Kidney glomerular epithelial cell (primary cell): Measurements from ENCODE around the gene RAPGEF5.
A peak's percentile ranks its signal among the peaks of the same experiment; 100 is the strongest.

Experiments
- DNase-seq: peaks from one replicate; lab custom pipeline; 2025; lab: John Stamatoyannopoulos, UW

Gene RAPGEF5

DNA sequence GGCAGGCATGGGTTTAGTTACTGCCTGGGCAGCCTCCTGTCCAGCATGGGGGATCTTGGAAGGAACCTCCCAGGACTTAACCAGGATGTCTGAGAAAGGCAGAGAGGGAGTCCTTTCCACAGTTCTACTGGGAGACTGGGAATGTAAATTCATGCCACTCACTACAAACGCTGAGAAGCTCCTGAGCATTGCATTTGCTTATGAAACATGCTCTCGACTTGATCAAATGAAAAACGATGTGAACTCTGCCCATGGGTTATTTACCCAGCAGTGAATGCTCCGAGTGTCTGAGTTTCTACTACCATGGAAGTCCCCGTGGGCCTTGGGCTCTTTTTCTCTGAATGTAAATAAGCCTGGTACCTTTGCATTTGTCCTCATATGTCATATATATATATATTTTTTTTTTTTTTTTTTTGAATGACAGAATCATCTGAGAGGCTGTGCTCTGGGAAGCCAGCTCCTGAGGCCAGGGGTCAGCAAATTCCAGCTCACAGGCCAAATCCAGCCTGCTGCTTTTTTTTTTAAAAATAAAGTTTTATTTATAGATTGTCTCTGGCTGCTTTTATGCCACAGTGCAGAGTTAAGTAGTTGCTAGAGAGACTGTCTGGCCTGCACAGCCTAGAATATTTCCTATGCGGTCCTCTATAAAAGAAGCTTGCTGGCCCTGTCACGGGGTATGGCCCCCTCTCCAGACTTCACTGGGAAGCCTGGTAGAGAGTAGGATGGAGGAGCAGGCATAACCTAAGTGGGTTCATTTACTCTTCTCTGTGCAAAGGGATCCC is 21.4 kb upstream of the RAPGEF5 start:
- DNase-seq, result no peak

- DNase-seq, result no peak
Measured at GRCh38 chr7:22377703-22378102, 20.7 kb upstream of the RAPGEF5 start.

- no peak for DNase-seq
Measured at GRCh38 chr7:22375359-22376048, 18.6 kb upstream of the RAPGEF5 start.

GRCh38 chr7:22373911-22374310 is 17.0 kb upstream of the RAPGEF5 start:
- DNase-seq, result no peak

DNA sequence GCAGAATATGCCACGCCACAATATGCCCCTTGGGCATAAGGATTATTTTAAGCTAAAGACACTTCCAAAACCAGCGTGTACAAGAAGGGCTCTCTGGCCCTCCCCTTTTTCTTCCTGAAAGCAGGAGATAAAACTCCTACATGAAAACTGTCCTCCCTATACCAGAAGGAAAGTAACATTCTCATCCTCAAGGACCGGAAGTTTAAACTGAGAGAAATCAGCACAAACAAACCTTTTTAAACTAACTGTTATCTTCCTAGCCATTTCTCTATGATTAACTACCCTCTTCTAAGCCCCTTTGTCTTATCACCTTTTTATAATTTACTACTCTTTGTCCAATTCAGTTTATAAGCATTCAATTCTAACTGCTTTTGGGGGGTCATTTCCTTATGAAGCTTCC is 16.4 kb upstream of the RAPGEF5 start:
- no peak for DNase-seq

- DNase-seq, result no peak
Measured at GRCh38 chr7:22372863-22373262, 15.9 kb upstream of the RAPGEF5 start.

DNA sequence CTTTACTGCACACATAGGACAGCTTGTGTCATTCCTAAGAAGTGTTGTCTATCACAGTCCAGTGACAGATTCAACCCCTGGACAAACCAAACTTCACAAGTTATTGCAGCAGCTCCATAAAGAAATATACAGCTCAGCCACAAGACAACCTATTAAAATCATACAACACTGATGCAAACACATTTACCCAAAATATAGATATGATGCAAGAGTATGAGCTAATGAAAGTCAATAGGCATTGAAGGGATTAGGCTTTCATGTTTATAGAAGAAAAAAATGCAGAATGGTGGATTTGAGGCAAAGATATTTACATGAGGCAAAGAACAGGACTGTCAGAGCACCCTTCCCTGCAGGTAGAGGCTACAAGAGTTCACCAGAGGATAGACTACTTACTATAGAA is 14.9 kb upstream of the RAPGEF5 start:
- DNase-seq, result no peak

DNA sequence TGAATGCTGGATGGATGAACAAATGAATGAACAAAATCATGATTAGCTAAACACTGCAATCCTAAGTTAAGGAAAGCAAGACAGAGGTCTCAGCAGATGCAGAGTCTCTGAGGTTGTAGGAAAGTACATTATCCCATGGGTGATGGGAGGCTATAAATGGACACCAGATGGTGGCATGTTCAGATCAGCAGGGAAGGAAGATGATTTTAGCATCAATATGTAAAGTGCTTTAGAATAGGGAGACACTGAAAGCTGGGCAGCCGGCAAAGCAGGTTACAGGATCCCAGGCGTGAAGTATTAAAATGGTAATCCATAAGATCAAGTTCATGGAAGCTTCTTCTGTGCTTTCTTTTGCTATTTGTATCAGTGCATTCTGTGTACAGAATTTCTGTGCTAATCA is 7.9 kb upstream of the RAPGEF5 start:
- DNase-seq, result no peak

GRCh38 chr7:22363756-22364422 is 6.9 kb upstream of the RAPGEF5 start:
- DNase-seq, result no peak

DNA sequence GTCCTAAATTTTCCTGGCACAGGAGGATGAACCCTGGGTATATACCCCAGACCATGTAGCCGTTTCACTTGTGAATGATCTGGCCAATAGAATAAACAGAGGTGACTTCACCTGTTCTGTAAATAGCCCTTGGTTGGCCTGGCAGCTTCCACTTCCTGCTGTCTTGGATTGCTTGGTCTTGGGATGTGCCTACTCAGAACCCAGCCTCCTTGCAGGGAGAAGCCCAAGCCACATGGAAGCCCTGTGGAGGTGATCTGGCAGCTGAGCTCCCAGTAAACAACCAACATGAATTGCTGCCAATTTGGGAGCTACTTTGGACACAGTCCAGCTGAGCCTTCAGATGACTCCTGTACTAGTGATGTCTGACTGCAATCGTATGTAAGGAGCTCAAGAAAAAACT is 4.8 kb upstream of the RAPGEF5 start:
- DNase-seq, result no peak

DNA sequence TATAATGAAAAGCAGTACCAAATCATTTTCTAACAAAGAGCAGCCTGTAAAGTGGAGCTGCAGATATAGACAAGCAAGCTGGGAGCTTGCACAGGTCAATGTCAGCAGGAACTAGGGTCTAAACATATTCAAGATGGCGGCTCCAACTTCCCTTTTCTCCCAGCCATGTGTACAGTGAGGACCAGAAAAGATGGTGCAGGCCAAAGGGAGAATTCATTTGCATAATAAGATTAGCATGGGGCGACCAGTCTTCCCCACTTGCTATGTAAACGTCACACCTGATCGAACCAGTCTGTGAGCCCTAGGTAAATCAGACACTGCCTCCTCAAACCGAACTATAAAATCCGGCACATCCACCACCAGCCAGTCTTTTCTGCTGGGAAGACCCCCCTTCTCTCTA is 4.4 kb upstream of the RAPGEF5 start:
- no peak for DNase-seq

GRCh38 chr7:22358820-22359697 is 2.1 kb upstream of the RAPGEF5 start:
- DNase-seq, result no peak

DNA sequence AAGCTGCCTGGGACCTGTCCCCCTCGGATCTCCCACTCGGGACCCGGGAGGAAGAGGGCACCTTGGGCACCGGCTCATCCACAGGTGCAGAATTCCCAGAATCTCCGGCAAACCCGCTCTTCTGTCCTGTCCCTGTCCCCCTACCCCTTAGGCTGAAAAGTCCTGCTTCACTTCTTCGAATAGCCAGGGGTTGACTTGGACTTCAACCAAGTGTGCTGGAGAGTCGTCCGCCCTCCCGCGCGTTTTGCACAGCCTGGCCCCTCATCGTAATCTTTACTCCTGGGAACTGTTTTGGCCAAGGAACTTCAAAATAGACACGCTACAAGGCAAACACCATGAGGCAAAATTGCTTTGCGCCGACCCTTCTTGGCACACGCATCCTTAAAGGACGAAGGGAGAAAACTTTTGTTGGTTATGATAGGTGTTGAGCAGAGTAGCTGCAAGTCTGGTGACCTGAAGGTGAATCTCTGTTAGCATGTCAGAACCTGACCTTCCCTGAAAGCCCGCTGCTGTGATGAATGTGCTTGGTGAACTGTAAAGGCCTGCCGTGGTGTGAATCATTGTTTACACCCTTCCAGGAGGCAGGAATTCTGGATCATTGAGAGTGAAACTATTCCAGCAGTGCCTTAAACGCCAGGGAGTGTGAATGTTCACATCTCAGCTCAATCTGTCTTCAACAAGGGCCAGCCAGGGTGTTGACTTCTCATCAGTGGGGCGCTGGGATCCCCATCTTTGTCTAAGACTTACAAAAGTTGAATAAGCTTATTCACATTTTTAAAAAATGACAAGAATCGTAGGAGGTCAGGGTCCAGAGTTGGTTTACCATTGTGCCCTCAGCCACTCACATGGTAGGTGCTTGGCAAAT is 589 bp upstream of the RAPGEF5 start:
- peak; percentile 83 for DNase-seq

GRCh38 chr7:22356010-22356691 is 803 bp downstream of the RAPGEF5 start:
- DNase-seq, result no peak

GRCh38 chr7:22355620-22356009 is 1.3 kb downstream of the RAPGEF5 start:
- no peak for DNase-seq

DNA sequence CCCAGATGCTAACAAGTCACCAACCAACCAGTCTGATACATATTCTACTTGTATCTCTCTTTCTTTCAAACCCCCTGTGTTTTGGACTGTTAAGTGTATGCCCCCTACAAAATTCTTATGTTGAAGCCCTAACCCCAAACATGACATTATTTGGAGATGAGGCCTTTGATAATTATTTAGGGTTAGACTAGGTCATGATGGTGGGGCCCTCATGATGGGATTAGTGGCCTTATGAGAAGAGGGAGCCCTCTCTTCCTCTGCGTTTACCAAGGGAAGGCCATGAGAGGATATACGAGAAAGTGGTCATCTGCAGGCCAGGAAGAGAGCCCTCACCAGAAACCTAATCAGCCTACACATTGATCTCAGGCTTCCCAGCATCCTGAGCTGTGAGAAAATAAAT is 2.5 kb downstream of the RAPGEF5 start:
- DNase-seq, result no peak

- DNase-seq, result no peak
Measured at GRCh38 chr7:22352887-22353286, 4.1 kb downstream of the RAPGEF5 start.

DNA sequence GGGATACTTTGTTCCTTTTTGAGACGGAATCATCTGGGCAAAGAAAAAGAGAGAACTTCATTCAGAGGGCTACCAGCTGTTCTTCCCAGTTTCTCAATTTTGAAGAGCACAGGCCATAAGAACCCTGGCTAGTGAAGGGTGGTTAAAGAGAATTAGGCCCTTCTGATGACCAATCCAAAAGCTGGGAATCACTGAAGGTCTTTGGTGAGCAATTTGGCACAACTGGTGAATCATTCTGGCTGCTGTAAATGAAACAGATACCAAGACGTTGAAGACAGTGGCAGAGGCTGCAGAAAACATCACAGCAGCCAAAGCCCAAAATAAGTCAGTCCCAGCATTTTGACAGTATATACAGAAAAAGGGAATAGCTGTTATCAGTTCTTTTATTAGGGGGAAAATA is 5.1 kb downstream of the RAPGEF5 start:
- DNase-seq, result no peak

DNA sequence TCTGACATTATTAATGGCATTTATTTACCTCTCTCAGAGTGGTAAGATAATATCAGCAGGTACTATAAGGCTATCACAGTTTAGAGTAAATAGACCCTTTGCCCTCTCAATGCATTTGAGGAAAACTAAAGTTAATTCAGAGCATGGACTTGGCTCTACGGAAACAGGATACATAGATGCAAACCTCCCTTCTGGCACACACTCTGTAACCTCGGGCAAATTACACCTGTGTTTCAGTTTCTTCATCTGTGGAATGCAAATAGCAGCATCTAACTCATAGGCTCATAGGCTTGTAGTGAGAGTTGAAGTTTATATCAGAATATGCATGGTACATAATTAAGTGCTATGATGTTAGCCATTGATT is 5.6 kb downstream of the RAPGEF5 start:
- no peak for DNase-seq

GRCh38 chr7:22350466-22351328 is 6.3 kb downstream of the RAPGEF5 start:
- DNase-seq, result peak; percentile 57
